ENCODE data around the gene RNF181. TPM values are rescaled to one million over a fixed set of nuclear protein-coding genes. Genes with fewer than 3 reads are reported as not detected.

The RNF181 gene
- total and polyA plus RNA-seq, 3 experiments from 2014 or later, result 88.2 to 181 (median 95.1) TPM

GRCh38 chr2:85597241-85597640 is 1.7 kb downstream of the RNF181 start:
- peaks cover 10% of the 10 kb centered on the region for H3K36me3 ChIP-seq (ENCODE audit: insufficient read depth, low read length)
- H3K27ac ChIP-seq (ENCODE audit: low read depth, low read length), result no peak overlapping the region
- peaks cover 29% of the 10 kb centered on the region for H3K4me1 ChIP-seq (ENCODE audit: insufficient read depth, low read length)
- H3K27ac Mint-ChIP-seq, result peak overlapping the region in 6 of 8 donors; percentile 81 to 99 (median 90)
- peaks cover 0 to 35% (median 0%) of the 10 kb centered on the region in 3 donors for H3K36me3 Mint-ChIP-seq
- no peaks in the 10 kb centered on the region for H3K27me3 Mint-ChIP-seq
- POLR2A ChIA-PET, result no interaction called here
- CTCF ChIA-PET, result interaction anchor here (3.6 kb wide), 1 partner anchor 39 kb away, joined by 16 read pairs; no protein-coding TSS in a partner anchor
- peaks cover 37 to 68% (median 38%) of the 10 kb centered on the region in 3 donors for H3K4me1 Mint-ChIP-seq
- H3K27me3 ChIP-seq (ENCODE audit: insufficient read depth, low read length, poor library complexity, severe bottlenecking), result no peaks in the 10 kb centered on the region
- H3K4me3 ChIP-seq (ENCODE audit: low read length), result no peak overlapping the region
- DNase-seq, result no peak
- no peaks in the 10 kb centered on the region for H3K9me3 Mint-ChIP-seq
- H3K4me3 Mint-ChIP-seq, result peak overlapping the region in 6 of 7 donors; percentile 76 to 99 (median 98)
- H3K9me3 ChIP-seq (ENCODE audit: low read length), result no peaks in the 10 kb centered on the region

- H3K36me3 Mint-ChIP-seq, result peaks cover 0 to 41% (median 2%) of the 10 kb centered on the region in 3 donors
- H3K4me1 Mint-ChIP-seq, result peaks cover 41 to 75% (median 48%) of the 10 kb centered on the region in 3 donors
- H3K9me3 Mint-ChIP-seq, result no peaks in the 10 kb centered on the region
- H3K27me3 Mint-ChIP-seq, result no peaks in the 10 kb centered on the region
- H3K4me3 Mint-ChIP-seq, result peak overlapping the region in 1 of 7 donors; percentile 88
- DNase-seq, result no peak
- Histone ChIP-seq H3K9me3 (ENCODE audit: low read length) (no peaks in the 10 kb centered on the region), H3K36me3 (ENCODE audit: insufficient read depth, low read length) (peaks cover 10% of the 10 kb centered on the region), H3K4me1 (ENCODE audit: insufficient read depth, low read length) (peaks cover 37% of the 10 kb centered on the region), H3K27ac (ENCODE audit: low read depth, low read length) (no peak overlapping the region), H3K4me3 (ENCODE audit: low read length) (no peak overlapping the region), H3K27me3 (ENCODE audit: insufficient read depth, low read length, poor library complexity, severe bottlenecking) (no peaks in the 10 kb centered on the region)
- H3K27ac Mint-ChIP-seq, result peak overlapping the region in 4 of 8 donors; percentile 34 to 93 (median 45)
- ChIA-PET POLR2A (no interaction called here), CTCF (interaction anchor here (1.6 kb wide), 2 partner anchors 37 to 47 kb away, joined by 3 read pairs; partner anchors contain the start of gene GGCX)
Observed at GRCh38 chr2:85598594-85599340, 3.2 kb downstream of the RNF181 start.

GRCh38 chr2:85599468-85600234 is 4.1 kb downstream of the RNF181 start:
- Histone ChIP-seq H3K4me1 (ENCODE audit: insufficient read depth, low read length) (peaks cover 40% of the 10 kb centered on the region), H3K27ac (ENCODE audit: low read depth, low read length) (no peak overlapping the region), H3K27me3 (ENCODE audit: insufficient read depth, low read length, poor library complexity, severe bottlenecking) (no peaks in the 10 kb centered on the region), H3K9me3 (ENCODE audit: low read length) (no peaks in the 10 kb centered on the region), H3K4me3 (ENCODE audit: low read length) (no peak overlapping the region), H3K36me3 (ENCODE audit: insufficient read depth, low read length) (peaks cover 10% of the 10 kb centered on the region)
- Mint-ChIP-seq H3K36me3 (peaks cover 0 to 41% (median 2%) of the 10 kb centered on the region in 3 donors), H3K4me3 (peak overlapping the region in 2 of 7 donors; percentile 36 to 88), H3K27me3 (no peaks in the 10 kb centered on the region), H3K4me1 (peaks cover 38 to 74% (median 44%) of the 10 kb centered on the region in 3 donors), H3K9me3 (no peaks in the 10 kb centered on the region), H3K27ac (peak overlapping the region in 3 of 8 donors; percentile 22 to 85 (median 48))
- DNase-seq, result no peak
- POLR2A ChIA-PET, result no interaction called here
- CTCF ChIA-PET, result interaction anchor here (1.6 kb wide), 2 partner anchors 38 to 48 kb away, joined by 3 read pairs; partner anchors contain the start of gene GGCX

GRCh38 chr2:85600235-85600575 is 4.7 kb downstream of the RNF181 start:
- no peak overlapping the region for H3K27ac ChIP-seq (ENCODE audit: low read depth, low read length)
- no peak for DNase-seq
- H3K36me3 ChIP-seq (ENCODE audit: insufficient read depth, low read length), result peaks cover 10% of the 10 kb centered on the region
- peaks cover 37 to 74% (median 44%) of the 10 kb centered on the region in 3 donors for H3K4me1 Mint-ChIP-seq
- ChIA-PET CTCF (interaction anchor here (1.6 kb wide), 2 partner anchors 39 to 48 kb away, joined by 3 read pairs; partner anchors contain the start of gene GGCX), POLR2A (no interaction called here)
- H3K36me3 Mint-ChIP-seq, result peaks cover 0 to 43% (median 2%) of the 10 kb centered on the region in 3 donors
- no peaks in the 10 kb centered on the region for H3K27me3 Mint-ChIP-seq
- peaks cover 37% of the 10 kb centered on the region for H3K4me1 ChIP-seq (ENCODE audit: insufficient read depth, low read length)
- H3K9me3 ChIP-seq (ENCODE audit: low read length), result no peaks in the 10 kb centered on the region
- no peaks in the 10 kb centered on the region for H3K9me3 Mint-ChIP-seq
- peak overlapping the region in 5 of 8 donors; percentile 17 to 83 (median 55) for H3K27ac Mint-ChIP-seq
- peak overlapping the region in 2 of 7 donors; percentile 88 to 89 for H3K4me3 Mint-ChIP-seq
- no peak overlapping the region for H3K4me3 ChIP-seq (ENCODE audit: low read length)
- H3K27me3 ChIP-seq (ENCODE audit: insufficient read depth, low read length, poor library complexity, severe bottlenecking), result no peaks in the 10 kb centered on the region

- CTCF ChIA-PET, result interaction anchor here (1.5 kb wide), 1 partner anchor 9 kb away, joined by 3 read pairs; no protein-coding TSS in a partner anchor
- H3K27ac Mint-ChIP-seq, result peak overlapping the region; percentile 29 to 94 (median 84)
- H3K36me3 Mint-ChIP-seq, result peaks cover 0 to 37% (median 2%) of the 10 kb centered on the region in 3 donors
- H3K4me3 Mint-ChIP-seq, result peak overlapping the region; percentile 80 to 93 (median 86)
- H3K27ac ChIP-seq (ENCODE audit: low read depth, low read length), result peak overlapping the region; percentile 43
- H3K27me3 Mint-ChIP-seq, result no peaks in the 10 kb centered on the region
- no peaks in the 10 kb centered on the region for H3K9me3 Mint-ChIP-seq
- peaks cover 35% of the 10 kb centered on the region for H3K4me1 ChIP-seq (ENCODE audit: insufficient read depth, low read length)
- H3K36me3 ChIP-seq (ENCODE audit: insufficient read depth, low read length), result peaks cover 10% of the 10 kb centered on the region
- H3K4me1 Mint-ChIP-seq, result peaks cover 33 to 71% (median 42%) of the 10 kb centered on the region in 3 donors
- POLR2A ChIA-PET, result interaction anchor here (0.6 kb wide), 1 partner anchor 113 kb away, joined by 4 read pairs; no protein-coding TSS in a partner anchor
- no peak overlapping the region for H3K4me3 ChIP-seq (ENCODE audit: low read length)
- no peaks in the 10 kb centered on the region for H3K27me3 ChIP-seq (ENCODE audit: insufficient read depth, low read length, poor library complexity, severe bottlenecking)
- peak in 1 of 5 donors; percentile 42 for DNase-seq
- no peaks in the 10 kb centered on the region for H3K9me3 ChIP-seq (ENCODE audit: low read length)
Observed at GRCh38 chr2:85600951-85601770, 5.6 kb downstream of the RNF181 start.

- Mint-ChIP-seq H3K4me1 (peaks cover 26 to 68% (median 39%) of the 10 kb centered on the region in 3 donors), H3K9me3 (no peaks in the 10 kb centered on the region), H3K4me3 (peak overlapping the region; percentile 80 to 93 (median 86)), H3K27me3 (no peaks in the 10 kb centered on the region), H3K27ac (peak overlapping the region; percentile 58 to 96 (median 84)), H3K36me3 (peaks cover 0 to 39% (median 2%) of the 10 kb centered on the region in 3 donors)
- ChIA-PET CTCF (interaction anchor here (0.8 to 1.5 kb wide), 3 partner anchors 9 to 24 kb away, joined by 3 to 5 read pairs (median 4); partner anchors contain the start of gene VAMP8), POLR2A (interaction anchor here (0.6 to 2.4 kb wide), 2 partner anchors 10 to 113 kb away, joined by 4 to 11 read pairs; partner anchors contain the start of gene C2orf68)
- Histone ChIP-seq H3K9me3 (ENCODE audit: low read length) (no peaks in the 10 kb centered on the region), H3K4me1 (ENCODE audit: insufficient read depth, low read length) (peaks cover 27% of the 10 kb centered on the region), H3K4me3 (ENCODE audit: low read length) (peak overlapping the region; percentile 96), H3K27ac (ENCODE audit: low read depth, low read length) (peak overlapping the region; percentile 43), H3K36me3 (ENCODE audit: insufficient read depth, low read length) (peaks cover 8% of the 10 kb centered on the region), H3K27me3 (ENCODE audit: insufficient read depth, low read length, poor library complexity, severe bottlenecking) (no peaks in the 10 kb centered on the region)
- DNase-seq, result peak in 1 of 5 donors; percentile 47
Observed at GRCh38 chr2:85601771-85602475, 6.4 kb downstream of the RNF181 start.

Measured in CD8-positive, alpha-beta memory T cell (primary cell).